H1 (cell line): ENCODE results near the gene CACFD1. TPM values are rescaled to one million over a fixed set of nuclear protein-coding genes. Genes with fewer than 3 reads are reported as not detected.

Experiments used
- CBX5 ChIP-seq: fragments of 300-800, 300-1000 bp; sonication (generic); IDR thresholded peaks from 2 replicates; pipeline ENCODE4 v1.7.1; 2016; ENCODE audit warnings: antibody characterized with exemption, low read length, low read depth
- CTBP2 ChIP-seq: IDR thresholded peaks from 2 replicates; pipeline ENCODE4 v1.7.0; 2011; ENCODE audit warnings: borderline replicate concordance, mild to moderate bottlenecking, moderate library complexity, mixed read lengths, low read length; ENCODE audit not compliant: insufficient read depth, insufficient read length
- KDM1A ChIP-seq: fragments of 200-600, 300-600 bp; sonication (generic); IDR thresholded peaks from 2 replicates; pipeline ENCODE4 v1.7.1; 2016; ENCODE audit warnings: mild to moderate bottlenecking, low read length, borderline replicate concordance
- KDM5A ChIP-seq: fragments of 200-600 bp; IDR thresholded peaks from 2 replicates; pipeline ENCODE4 v1.7.1; 2012; ENCODE audit warnings: mild to moderate bottlenecking, low read length, inconsistent platforms, mixed read lengths
- POLR2AphosphoS5 ChIP-seq: IDR thresholded peaks from 2 replicates; pipeline ENCODE4 v1.6.1; 2011; ENCODE audit warnings: low read depth, low read length
- RNF2 ChIP-seq: fragments of 200-900, 300-1000 bp; sonication (generic); IDR thresholded peaks from 2 replicates; pipeline ENCODE4 v1.7.1; 2016; ENCODE audit warnings: borderline replicate concordance, low read depth, mild to moderate bottlenecking, antibody characterized with exemption, low read length; ENCODE audit not compliant: poor library complexity, severe bottlenecking; ENCODE audit errors: missing control alignments
- TCF12 ChIP-seq: IDR thresholded peaks from 2 replicates; pipeline ENCODE4 v1.6.1; 2011; ENCODE audit warnings: low read depth, mild to moderate bottlenecking, low read length
- USF2 ChIP-seq: IDR thresholded peaks from 2 replicates; pipeline ENCODE4 v1.6.1; 2011; ENCODE audit warnings: low read length, improper control_type of control experiment
- polyA plus RNA-seq, 7 experiments: library from polyadenylated mRNA; depleted of rRNA in 3 of 7; stranded (reverse) in 5 of 7; unstranded in 2 of 7; fragments of >200 nt in 5 of 7; fragments of 200-250 nt in 2 of 7; gene quantifications; 1 replicate in 5 of 7; 2 replicates in 1 of 7; 4 replicates in 1 of 7; pipeline versions ENCODE4 v1.2.1 to v1.2.3, GENCODE V29; 2011 to 2013; ENCODE audit warnings: missing spikeins in 2 of 7, mixed read lengths in 2 of 7
- total RNA-seq: library from RNA; stranded (reverse); fragmentation: NEBNext Ultra II Directional; extraction: Animal tissue kit (Norgen Biotek cat#: 25700); gene quantifications from 2 replicates; pipeline ENCODE4 v1.2.1, GENCODE V29; 2021
- TF ChIP-seq, protein P1 (sequence below): IDR thresholded peaks from 2 replicates; pipeline ENCODE4 v1.6.1; 2012; ENCODE audit warnings: inconsistent platforms

Gene CACFD1
- total and polyA plus RNA-seq, 2 of the 8 experiments (the other 6 are each of a cell fraction or from before 2014, with no cell fraction given): 13.4 to 15.5 TPM

DNA sequence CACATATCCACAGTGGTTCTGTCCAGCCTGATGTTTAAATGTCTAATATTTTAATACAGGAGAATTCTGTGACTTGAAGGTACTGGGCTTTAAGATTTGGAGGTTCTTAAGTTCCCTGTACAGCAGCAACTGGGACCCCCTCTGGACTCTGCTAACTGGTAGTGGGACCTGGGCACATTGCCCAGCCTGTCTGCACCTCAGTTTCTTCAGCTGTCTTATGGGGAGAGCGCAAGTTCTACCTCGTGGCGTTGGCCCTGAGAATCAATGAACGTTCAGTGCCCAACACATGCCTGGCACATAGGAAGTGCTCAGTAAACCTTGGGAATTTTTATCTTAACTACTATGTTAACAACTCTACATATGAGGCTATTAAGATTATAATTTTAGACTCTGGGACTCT is 17.7 kb downstream of the CACFD1 start (continued):
- TF ChIP-seq CBX5 (no peak), POLR2AphosphoS5 (no peak), TCF12 (no peak), KDM1A (no peak), KDM5A (no peak), CTBP2 (no peak), USF2 (no peak), RNF2 (no peak)
- TF ChIP-seq, protein P1, sequence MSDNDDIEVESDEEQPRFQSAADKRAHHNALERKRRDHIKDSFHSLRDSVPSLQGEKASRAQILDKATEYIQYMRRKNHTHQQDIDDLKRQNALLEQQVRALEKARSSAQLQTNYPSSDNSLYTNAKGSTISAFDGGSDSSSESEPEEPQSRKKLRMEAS: no peak
